GM18519 (cell line): ENCODE measurements around the gene AURKAIP1.

Experiments
- ATAC-seq: cut with Tn5 transposase; IDR thresholded peaks from one replicate; pipeline ENCODE4 v1.9.1; 2021; ENCODE audit warnings: mild to moderate bottlenecking, moderate library complexity; ENCODE audit not compliant: unreplicated experiment, low FRiP score

Gene AURKAIP1

DNA sequence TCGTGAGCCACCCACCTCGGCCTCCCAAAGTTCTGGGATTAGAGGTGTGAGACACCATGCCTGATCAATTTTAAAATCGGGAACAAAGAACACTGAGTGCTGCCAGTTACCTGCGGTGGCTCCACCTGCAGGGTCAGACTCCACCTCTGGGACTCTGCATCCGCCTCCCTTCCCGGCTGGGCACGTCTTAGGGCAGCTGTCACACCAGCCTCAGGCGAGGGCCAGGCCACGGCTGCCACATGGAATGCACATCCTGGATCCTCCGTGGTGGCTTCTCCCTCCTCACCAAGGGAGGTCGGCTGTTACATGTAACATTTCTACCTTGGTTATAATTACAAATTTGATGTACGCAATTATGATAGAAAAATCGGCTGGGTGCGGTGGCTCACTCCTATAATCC lies 10.7 kb downstream of the AURKAIP1 start:
- ATAC-seq: no peak

GRCh38 chr1:1361982-1362423 lies 13.0 kb downstream of the AURKAIP1 start:
- ATAC-seq: no peak

- ATAC-seq: no peak
Measured at GRCh38 chr1:1361233-1361981, 13.6 kb downstream of the AURKAIP1 start.

- no peak for ATAC-seq
Measured at GRCh38 chr1:1360506-1361169, 14.4 kb downstream of the AURKAIP1 start.

DNA sequence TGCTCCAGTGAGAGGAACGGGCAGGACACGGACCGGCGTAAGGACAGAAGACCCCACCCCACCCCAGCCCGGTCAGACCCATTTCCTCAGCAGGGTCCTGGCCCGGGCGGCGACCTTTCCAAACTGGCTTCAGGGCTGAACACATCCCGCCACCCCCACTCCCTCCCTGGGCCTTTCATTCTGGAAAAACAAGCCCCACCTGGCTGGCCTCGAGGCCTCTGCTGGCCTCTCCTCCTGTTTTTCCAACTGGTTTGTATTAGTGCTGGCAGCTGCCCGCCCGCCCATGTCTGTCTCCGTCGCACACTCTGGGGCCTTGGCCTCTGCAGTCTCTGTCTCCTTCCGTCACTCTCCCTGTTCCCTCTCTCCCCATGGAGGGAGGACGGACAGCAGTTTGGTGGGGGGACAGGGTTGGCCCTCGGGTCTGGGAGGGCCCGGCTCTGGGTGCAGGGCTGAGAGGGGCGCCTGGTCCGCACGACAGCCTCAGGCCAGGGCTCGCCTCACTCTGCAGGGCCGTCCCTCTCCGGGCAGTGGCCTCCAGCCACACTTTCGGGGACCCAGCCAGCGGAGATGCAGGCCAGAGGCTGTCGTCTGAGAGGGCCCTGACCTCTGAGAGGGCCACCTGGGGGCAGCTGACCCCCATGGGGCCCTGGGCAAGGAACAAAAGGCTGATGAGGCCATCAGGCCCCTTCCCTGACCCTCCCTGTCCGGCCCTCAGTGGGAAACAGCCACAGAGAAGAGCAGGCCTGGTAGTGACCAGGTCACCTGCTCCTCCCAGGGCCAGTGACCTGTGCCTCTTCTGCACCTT lies 15.1 kb downstream of the AURKAIP1 start:
- ATAC-seq: no peak

DNA sequence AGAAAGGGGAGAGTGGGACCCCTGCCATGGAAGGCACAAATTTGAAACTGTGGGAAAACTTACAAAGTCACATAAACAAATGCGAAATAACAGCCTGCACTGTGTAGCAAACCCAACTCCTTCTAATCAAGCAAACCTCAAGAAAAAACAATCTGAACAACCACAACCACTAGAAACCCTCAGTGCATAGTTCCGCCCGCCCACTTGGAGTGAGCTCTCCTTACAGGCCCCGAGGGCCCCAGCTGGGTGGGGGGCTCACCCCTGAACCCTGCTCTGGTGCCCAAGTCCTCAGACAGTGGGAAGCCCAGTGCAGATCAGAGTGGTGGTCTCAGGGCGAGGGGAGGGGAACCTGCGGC lies 15.7 kb downstream of the AURKAIP1 start:
- ATAC-seq: no peak

- no peak for ATAC-seq
Measured at GRCh38 chr1:1358433-1359271, 16.4 kb downstream of the AURKAIP1 start, which contains the start of gene MXRA8. Gene MXRA8, minus strand, starts transcription at chr1:1358555. Its CDS starts 51 bp downstream, at chr1:1358504.

GRCh38 chr1:1357871-1358432 lies 17.1 kb downstream of the AURKAIP1 start:
- ATAC-seq: no peak

GRCh38 chr1:1356796-1357401 lies 18.1 kb downstream of the AURKAIP1 start:
- ATAC-seq: no peak

- ATAC-seq: no peak
Measured at GRCh38 chr1:1356166-1356795, 18.7 kb downstream of the AURKAIP1 start.

DNA sequence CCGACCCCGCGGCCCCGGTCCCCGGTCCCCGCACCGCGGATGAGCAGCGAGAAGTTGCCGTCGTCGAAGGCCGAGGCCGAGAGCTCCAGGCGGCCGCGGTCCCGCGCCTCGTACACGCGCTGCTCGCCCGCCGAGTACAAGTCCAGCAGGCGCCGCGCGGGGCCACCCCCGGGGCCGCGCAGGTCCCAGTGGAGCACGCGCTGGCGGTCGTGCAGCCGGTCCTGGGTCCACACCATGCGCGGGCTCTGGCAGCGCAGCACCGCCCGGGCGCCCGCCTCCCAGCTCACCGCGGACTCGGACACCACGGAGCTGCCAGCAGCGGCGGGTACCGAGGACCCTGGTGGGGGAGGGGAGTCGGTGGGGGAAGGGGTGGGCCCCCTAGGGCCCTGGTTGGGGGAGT lies 19.6 kb downstream of the AURKAIP1 start:
- ATAC-seq: no peak

- no peak for ATAC-seq
Measured at GRCh38 chr1:1354271-1355247, 20.4 kb downstream of the AURKAIP1 start.

GRCh38 chr1:1353389-1354151 lies 21.4 kb downstream of the AURKAIP1 start:
- no peak for ATAC-seq

DNA sequence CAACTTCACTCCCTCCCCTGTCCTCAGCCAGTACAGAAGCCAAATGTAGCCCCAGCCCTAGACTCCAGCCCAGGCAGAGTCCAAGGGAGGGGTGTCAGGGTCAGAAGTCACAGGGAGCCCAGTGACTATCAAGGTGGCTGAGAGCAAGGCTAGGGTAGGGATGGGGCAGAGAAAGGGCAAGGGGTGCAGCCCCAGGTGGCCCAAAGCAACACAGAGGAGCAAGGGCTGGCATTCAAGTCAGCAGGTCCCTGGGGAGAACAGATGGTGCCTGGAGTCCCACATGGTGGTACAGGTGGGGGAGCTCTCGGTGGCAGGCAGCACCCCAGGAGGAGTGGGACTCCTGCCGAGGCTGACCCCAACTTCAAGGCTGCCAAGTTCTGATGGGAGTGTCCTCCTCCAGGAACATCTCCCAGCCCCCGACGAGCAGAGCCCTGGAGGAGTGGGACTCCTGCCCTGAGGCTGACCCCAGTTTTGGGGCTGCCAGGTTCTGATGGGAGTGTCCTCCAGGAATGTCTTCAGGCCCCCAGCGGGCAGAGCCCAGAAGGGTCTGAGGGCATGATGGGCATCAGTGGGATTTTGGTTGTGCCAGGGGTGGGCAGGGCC lies 22.1 kb downstream of the AURKAIP1 start:
- no peak for ATAC-seq

DNA sequence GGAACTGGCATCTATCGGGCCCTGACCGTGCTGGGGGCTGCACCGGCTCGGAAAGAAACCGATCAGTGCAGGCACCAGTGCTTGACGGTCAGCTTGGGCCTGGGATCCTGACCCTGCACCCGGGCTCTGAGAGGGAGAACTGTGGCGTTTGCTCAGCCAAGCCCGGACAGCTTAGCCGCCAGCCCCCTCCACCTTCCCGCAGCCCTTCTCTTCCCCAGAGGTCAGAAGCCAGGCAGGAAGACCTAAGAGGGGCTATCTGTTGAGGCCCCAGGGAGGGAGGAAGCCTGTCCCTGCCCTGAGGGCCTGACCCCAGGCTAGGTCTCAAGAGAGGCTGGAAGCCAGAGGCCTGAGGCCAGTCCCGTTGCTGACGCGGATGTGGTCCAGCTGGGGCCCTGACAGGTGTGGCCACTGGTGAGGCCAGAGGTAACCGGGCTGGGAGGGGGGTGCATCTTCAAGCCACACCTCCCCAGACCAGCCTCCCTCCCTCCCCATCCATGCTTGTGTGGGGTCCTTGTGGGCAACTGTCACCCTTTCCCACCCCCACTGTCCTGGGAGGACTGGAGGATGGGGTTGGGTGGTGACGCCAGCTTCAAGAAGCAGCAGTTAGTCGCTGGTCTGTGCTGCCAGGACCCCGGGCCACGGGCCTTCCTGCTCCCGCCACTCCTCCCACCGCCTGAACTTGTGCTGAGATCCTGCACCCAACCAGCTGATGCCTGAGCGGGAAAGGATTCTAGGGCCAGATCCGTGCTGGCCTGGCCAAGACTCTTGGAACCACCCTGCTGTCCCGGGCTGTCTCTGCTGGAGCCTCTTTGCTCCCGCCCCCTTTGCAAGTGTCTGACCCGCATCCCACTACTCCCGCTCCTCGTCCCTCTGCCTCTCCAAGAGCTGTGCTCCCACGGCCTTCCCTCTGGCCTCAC lies 23.2 kb downstream of the AURKAIP1 start:
- no peak for ATAC-seq
